Stimulated activated CD8-positive, alpha-beta memory T cell treated with anti-CD3 and anti-CD28 coated beads, Interleukin-15, amount 100 ng/mL, for 24 hours (primary cell): Measurements from ENCODE around the gene TANGO6.

Experiments used
- DNase-seq: peaks from one replicate; pipeline ENCODE4 v3.0.0-alpha.2; 2020; ENCODE audit warnings: low read depth

TANGO6 gene

DNA sequence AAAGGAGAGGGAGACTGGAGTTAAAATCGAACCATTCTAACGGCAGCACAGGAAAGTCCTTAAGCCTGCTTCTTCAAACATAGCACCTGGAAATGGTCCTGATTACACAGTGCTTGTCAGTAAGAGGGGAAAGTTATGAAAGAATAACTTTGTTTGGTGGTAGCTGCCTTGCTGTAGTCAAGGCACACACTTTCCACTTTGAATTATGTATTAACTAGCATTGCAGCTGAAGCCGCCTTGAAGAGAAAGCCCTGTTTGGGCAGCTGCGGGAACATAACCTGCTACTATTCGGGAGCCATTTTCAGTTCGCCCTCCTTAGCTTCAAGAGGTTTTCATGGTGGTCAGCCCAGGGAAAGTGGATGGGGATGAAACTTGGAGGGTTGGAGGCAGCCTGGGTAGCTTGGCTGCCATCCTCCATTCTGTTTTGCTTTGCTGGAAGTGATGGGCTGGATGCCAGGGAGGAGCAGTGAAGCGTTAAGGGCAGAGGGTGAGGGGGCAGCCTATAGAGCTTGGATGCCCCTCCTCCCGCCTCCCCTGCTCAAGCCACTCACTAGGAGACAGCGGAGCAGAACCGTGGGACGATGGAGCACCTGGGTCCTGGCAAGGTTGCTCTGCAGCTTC, 256.9 kb downstream of the TANGO6 start:
- no peak for DNase-seq

DNA sequence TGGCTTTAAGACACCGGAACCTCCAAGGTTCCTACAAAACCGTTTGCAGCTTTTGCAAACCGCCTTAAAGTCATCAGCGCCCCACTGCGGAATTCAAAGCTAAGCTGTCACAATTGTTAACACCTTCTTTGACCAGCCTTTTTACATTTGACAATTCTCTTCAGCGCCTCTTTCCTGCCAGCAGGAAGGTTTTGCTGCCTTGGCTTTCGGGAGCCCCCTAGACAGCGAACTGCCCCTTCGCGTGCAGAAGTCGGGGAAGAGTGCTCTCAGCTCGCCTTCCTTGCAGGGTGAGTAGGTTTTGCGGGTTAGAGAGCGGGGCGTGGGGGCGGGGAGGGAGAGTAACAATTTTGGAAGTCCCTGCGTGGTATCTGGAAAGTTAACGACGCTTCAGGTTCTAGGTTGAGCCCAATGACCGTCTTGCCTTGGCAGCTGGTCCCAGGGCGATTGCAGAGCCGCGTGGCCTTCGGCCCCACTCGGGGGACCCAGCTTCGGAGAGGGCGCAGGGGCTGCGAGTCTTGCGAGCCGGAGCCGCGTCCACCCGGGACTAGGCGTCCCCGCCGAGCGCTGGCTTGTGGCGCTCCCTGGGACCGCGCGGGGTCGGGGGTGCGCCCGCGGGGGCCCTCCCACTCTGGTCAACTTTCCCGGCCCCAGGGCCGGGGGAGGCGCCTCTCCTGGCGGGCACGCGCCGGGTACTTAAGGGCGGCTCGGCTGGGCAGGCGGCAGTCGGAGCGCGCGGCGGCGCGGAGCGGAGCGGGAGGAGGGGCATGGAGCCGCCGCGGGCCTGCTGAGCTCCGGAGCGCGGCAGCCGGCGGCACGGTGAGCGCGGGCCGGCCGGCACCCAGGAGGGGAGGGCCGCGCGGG, 262.4 kb downstream of the TANGO6 start, which contains the start of gene HAS3:
Gene HAS3 (plus strand): TSS at position 153 of the 861 bp plus-strand sequence. CDS start 3,743 bp downstream, outside the sequence.
- no peak for DNase-seq

DNA sequence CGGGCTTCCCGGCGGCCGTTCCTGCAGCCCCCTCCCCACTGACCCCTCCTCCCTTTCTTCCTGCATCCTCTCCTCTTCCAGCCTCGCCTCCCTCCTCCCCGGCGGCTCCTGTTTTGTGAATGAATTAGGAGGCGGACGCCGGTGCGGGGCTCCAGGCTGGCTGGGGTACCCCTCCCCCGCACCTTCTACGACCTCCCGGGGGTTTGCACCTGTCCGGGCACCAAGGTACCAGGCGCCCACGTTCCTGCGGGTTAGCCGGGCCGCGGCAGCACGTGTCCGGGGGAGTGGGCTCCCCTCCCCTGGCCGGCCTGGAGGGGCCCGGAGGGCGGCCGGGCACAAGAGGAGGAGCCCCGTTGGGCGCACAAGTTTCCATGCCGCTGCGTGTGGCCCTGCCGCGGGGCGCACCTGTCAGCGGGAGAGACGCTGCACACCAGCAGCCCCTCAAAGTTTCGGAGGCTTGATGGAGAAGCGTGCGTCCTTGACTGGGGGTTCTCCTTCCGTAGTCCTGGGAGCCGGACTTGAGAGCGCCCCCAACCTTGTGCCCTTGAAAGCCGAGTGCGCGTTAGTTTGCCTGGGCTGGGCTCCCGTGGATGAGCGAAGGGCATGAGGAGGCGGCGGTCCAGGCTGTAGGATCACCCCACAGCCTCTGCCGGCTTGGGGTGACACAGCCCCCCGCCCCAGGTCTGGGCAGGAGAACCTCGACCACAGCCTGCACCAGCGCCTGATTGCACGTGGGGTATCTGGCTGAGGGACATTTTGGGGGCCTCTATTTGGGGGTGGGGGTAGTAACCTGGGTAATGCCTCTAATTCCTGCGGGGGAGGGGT, 263.4 kb downstream of the TANGO6 start:
- no peak for DNase-seq

DNA sequence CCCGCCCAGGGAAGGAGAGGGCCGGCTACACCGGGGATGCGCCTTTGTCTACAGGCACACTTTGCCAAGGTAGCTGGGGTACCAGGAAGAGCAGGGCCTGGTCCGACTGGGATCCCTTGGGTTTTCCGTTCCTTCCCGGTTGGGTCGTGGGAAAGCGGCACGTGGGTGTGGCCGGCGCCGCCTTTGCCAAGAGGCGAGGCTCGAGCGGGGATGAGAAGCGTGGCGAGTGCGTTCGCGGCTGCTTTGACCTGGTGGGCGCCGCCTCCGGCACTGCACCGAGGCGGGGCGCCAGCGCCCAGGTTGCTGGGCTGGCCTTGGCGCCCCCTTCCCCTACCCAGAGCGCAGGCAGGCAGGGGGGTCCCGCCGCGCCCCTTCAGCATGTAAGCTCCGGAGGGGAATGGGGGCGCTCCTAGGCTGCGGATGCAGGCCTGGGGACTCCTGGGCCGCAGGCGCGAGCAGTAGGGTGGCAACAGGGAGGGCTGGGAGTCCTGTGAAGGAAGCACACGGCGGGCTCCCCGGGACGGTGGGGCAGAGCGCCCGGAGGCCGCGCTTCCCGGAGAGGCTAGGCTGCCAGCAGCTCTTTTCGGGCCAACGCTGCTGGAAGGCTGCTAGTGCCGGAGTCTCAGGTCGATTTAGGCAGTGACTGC, 264.1 kb downstream of the TANGO6 start:
- DNase-seq = no peak

DNA sequence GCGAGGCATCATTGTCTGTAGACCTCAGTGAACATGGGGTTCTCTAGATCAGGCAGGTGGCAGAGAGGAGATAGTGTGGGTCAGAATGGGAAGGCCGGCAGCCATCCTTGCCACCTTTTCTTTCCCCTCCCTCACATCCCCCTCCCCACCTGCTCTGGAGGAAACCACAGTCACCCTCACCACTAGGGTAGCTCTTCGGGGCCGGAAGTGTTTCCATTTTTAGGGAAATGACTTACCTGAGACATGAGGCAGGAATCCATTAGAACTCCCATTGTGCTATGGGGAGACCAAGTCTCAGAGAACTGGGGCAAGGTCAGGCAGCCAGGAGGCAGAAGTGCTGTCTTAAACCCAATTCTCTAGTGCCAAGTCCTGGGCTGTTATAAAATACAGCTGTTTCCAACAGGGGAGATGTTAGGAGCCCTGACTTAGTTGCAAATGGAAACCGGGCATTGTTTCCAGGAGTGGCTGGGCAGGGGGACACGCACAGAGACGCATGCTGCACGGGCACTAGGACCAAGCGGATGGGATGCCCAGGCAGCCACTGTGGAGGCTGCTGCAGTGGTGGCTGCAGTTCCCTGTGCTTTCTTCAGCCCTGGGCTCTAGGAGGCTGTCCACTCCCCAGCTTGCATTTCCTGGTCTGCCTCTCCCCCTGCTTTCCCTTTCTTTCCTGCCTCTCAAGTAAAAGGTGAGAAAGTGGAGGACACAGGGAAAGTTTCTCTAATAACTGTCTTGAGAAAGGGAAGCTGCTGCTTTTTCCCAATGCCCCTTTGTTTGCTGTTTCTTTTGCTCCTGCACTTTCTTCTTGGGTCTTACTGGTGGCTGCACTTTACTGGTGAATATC, 265.0 kb downstream of the TANGO6 start:
- no peak for DNase-seq

- DNase-seq = no peak
Measured at GRCh38 chr16:69108905-69109252, 265.5 kb downstream of the TANGO6 start.

- no peak for DNase-seq
Measured at GRCh38 chr16:69109486-69110270, 266.3 kb downstream of the TANGO6 start.

DNA sequence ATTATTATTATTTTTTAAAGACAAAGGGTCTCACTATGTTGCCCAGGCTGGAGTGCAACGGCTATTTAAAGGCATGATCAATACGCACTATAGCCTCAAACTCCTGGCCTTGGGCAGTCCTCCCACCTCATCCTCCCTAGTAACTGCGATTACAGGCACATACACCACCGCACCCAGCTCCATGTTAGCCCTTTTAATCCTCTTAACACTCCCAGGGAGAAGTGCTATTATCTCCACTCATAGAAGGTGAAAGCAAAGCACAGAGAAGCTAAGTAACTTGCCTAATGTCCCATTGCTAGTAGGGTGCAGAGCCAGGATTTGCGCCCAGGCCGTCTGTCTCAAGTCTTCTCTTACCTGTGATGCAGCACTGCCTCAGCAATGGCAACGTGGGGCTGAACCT, 267.1 kb downstream of the TANGO6 start:
- no peak for DNase-seq

- DNase-seq = no peak
Measured at GRCh38 chr16:69111216-69111875, 268.0 kb downstream of the TANGO6 start.

DNA sequence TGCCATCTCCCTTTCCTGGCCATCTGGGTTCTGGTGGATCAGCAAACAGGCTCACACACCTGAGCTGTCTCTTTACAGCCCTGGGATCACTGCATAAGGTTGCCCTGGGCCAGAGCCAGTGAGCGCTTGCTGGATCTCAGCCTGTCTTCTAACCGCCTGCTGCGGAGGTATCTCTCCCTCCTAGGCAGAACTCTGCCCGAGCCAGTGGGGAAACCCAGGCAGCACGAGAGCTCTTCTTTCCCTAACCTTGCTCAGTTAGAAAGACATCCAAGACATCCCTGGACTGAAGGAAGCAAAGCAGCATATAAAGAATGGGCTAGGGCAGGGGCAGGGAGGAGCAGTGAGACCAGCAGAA, 268.5 kb downstream of the TANGO6 start:
- DNase-seq = no peak

DNA sequence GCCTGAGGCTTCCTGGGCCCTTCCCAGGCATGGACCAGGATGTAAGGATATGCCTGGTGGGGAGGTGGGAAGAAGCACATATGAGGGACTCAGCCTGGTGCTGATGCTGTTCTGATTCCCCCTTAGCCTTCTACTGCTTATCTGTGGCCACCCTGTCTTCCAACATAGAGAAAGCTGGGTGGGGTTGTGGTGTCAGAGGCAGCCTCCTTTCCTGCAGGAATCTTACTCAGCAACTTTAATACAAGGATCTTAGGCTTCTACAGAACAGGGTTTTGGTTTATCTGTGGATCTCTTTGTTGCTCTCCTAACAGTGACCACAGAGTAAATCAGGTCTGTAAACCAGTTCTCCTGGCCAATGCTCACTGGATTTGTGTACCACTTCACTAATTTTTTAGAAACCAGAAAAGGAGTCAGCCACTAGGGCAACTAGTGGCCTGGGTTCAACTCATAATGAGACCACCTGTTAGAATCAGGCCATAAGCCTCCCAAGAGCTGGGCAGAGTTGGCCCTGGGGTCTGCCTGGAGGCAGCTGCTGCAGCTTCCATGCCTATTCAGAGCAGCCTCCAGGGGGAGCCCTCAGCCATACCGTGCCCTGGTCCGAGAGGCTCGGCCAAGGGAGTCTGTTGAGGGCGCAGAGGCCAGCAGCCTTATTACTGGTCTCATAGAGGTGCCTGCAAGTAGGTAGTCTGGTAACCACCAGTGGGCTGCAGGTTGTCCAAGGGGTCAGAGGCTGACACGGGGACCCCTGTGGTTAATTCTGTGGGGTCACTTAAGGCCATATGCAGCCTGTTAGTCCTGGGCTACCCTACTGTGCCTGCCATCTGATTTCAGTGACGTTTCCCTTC, 269.2 kb downstream of the TANGO6 start:
- peak; percentile 26 for DNase-seq

GRCh38 chr16:69113216-69113615, 269.9 kb downstream of the TANGO6 start:
- no peak for DNase-seq

DNA sequence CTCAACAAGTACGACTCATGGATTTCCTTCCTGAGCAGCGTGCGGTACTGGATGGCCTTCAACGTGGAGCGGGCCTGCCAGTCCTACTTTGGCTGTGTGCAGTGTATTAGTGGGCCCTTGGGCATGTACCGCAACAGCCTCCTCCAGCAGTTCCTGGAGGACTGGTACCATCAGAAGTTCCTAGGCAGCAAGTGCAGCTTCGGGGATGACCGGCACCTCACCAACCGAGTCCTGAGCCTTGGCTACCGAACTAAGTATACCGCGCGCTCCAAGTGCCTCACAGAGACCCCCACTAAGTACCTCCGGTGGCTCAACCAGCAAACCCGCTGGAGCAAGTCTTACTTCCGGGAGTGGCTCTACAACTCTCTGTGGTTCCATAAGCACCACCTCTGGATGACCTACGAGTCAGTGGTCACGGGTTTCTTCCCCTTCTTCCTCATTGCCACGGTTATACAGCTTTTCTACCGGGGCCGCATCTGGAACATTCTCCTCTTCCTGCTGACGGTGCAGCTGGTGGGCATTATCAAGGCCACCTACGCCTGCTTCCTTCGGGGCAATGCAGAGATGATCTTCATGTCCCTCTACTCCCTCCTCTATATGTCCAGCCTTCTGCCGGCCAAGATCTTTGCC, 271.1 kb downstream of the TANGO6 start:
- DNase-seq = no peak

DNA sequence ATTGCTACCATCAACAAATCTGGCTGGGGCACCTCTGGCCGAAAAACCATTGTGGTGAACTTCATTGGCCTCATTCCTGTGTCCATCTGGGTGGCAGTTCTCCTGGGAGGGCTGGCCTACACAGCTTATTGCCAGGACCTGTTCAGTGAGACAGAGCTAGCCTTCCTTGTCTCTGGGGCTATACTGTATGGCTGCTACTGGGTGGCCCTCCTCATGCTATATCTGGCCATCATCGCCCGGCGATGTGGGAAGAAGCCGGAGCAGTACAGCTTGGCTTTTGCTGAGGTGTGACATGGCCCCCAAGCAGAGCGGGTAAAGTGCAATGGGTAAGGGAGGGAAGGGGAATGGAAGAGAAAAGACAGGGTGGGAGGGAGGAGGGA, 271.6 kb downstream of the TANGO6 start:
- no peak for DNase-seq

- no peak for DNase-seq
Measured at GRCh38 chr16:69115361-69115760, 272.0 kb downstream of the TANGO6 start.

GRCh38 chr16:69115837-69116236, 272.5 kb downstream of the TANGO6 start:
- DNase-seq = no peak

DNA sequence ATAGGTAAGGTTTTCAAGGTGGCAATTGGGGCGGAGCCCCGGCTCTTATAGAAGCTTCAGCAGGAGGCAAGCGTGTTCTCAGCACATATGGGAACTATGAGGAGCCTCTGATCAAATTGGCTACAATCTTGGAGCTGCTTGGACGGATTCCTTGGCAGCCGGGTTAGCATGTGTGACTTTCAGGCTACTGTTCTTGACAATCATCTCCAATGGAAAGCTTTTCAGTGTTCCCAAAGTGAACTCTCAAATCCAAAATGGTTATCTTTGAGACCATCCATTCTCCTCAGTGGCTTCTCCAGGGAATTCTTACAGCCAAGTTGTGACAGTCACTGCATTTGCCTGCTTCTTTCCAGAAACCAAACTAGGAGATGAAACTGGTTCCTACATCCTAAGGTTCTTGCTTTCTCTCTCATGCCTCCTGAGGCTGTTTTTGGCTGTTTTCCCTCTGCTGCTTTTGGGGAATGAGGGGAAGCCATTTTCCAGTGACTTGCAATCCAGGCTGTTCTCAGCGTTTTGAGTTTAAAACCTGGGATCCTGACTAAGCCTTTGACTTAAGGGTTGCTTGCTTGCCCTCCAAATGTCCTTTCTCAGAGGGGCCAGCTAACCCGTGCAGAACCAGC, 273.0 kb downstream of the TANGO6 start:
- DNase-seq = no peak

- no peak for DNase-seq
Measured at GRCh38 chr16:69116906-69117305, 273.6 kb downstream of the TANGO6 start.
